Neural cell (in vitro differentiated cells): Measurements from ENCODE around the gene TNFRSF4.

ENCODE experiments used
- EP300 ChIP-seq: fragments of 450-650 bp; conservative IDR thresholded peaks from 2 replicates; pipeline ENCODE4 v1.6.1; 2014; ENCODE audit warnings: antibody characterized with exemption, mild to moderate bottlenecking, moderate library complexity; ENCODE audit not compliant: poor library complexity, severe bottlenecking
- EZH2 ChIP-seq: fragments of 200-600, 300-800 bp; shearing (Covaris generic), sonication (generic); IDR thresholded peaks from 2 replicates; pipeline ENCODE4 v1.6.1; 2014; ENCODE audit warnings: antibody characterized with exemption, low read length, borderline replicate concordance, mild to moderate bottlenecking; ENCODE audit not compliant: insufficient read depth, poor library complexity, severe bottlenecking
- MXI1 ChIP-seq: fragments of 450-650 bp; conservative IDR thresholded peaks from 2 replicates; pipeline ENCODE4 v1.6.1; 2014; ENCODE audit warnings: antibody characterized with exemption, mild to moderate bottlenecking; ENCODE audit not compliant: poor library complexity, severe bottlenecking
- POLR2AphosphoS5 ChIP-seq: IDR thresholded peaks from 2 replicates; pipeline ENCODE4 v1.6.1; 2012
- RAD21 ChIP-seq: fragments of 450-650 bp; conservative IDR thresholded peaks from 2 replicates; pipeline ENCODE4 v1.6.1; 2014; ENCODE audit warnings: antibody characterized with exemption, mild to moderate bottlenecking, moderate library complexity
- TAF1 ChIP-seq: IDR thresholded peaks from 2 replicates; pipeline ENCODE4 v1.6.1; 2012; ENCODE audit warnings: low read depth
- TF ChIP-seq, protein P1 (sequence below): IDR thresholded peaks from 2 replicates; pipeline ENCODE4 v1.6.1; 2012; ENCODE audit warnings: borderline replicate concordance
- TF ChIP-seq, protein P2 (sequence below): fragments of 450-650 bp; IDR thresholded peaks from 2 replicates; pipeline ENCODE4 v1.5.1; 2014; ENCODE audit warnings: antibody characterized with exemption, mild to moderate bottlenecking, moderate library complexity; ENCODE audit not compliant: poor library complexity, severe bottlenecking

DNA sequence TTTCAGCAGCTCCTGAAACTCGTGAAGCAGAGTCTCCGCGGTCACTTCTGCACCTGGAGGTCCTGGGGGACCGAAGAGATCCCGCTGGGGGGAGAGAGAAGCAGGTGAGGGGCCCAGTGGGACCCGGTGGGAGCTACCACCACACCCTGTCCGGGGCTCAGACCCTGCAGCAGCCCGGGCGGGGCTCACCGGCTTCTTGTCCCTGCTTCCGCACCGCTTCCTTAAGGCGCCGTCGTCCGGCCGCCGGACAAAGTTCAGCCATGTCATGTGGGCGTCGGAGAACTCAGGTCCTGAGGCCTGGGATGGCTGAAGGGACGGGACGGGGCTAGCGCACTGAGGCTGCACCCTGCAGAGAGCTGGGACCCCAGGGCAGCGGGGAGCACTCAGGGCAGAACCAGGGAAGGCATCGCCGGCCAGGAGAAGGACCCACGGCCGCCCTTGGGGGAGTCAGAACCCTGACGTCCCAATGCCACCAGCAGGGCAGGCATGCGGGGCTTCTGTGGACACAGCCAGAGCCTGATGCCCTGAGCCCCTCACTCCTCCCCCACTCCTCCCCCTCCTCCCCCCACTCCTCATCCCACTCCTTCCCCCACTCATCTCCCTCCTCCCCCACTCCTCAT lies 30.3 kb upstream of the TNFRSF4 start:
- TF ChIP-seq, protein P1, sequence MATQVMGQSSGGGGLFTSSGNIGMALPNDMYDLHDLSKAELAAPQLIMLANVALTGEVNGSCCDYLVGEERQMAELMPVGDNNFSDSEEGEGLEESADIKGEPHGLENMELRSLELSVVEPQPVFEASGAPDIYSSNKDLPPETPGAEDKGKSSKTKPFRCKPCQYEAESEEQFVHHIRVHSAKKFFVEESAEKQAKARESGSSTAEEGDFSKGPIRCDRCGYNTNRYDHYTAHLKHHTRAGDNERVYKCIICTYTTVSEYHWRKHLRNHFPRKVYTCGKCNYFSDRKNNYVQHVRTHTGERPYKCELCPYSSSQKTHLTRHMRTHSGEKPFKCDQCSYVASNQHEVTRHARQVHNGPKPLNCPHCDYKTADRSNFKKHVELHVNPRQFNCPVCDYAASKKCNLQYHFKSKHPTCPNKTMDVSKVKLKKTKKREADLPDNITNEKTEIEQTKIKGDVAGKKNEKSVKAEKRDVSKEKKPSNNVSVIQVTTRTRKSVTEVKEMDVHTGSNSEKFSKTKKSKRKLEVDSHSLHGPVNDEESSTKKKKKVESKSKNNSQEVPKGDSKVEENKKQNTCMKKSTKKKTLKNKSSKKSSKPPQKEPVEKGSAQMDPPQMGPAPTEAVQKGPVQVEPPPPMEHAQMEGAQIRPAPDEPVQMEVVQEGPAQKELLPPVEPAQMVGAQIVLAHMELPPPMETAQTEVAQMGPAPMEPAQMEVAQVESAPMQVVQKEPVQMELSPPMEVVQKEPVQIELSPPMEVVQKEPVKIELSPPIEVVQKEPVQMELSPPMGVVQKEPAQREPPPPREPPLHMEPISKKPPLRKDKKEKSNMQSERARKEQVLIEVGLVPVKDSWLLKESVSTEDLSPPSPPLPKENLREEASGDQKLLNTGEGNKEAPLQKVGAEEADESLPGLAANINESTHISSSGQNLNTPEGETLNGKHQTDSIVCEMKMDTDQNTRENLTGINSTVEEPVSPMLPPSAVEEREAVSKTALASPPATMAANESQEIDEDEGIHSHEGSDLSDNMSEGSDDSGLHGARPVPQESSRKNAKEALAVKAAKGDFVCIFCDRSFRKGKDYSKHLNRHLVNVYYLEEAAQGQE, result no peak
- TF ChIP-seq, protein P2, sequence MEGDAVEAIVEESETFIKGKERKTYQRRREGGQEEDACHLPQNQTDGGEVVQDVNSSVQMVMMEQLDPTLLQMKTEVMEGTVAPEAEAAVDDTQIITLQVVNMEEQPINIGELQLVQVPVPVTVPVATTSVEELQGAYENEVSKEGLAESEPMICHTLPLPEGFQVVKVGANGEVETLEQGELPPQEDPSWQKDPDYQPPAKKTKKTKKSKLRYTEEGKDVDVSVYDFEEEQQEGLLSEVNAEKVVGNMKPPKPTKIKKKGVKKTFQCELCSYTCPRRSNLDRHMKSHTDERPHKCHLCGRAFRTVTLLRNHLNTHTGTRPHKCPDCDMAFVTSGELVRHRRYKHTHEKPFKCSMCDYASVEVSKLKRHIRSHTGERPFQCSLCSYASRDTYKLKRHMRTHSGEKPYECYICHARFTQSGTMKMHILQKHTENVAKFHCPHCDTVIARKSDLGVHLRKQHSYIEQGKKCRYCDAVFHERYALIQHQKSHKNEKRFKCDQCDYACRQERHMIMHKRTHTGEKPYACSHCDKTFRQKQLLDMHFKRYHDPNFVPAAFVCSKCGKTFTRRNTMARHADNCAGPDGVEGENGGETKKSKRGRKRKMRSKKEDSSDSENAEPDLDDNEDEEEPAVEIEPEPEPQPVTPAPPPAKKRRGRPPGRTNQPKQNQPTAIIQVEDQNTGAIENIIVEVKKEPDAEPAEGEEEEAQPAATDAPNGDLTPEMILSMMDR, result no peak
- TF ChIP-seq EP300 (no peak), EZH2 (no peak), POLR2AphosphoS5 (no peak), TAF1 (no peak), MXI1 (no peak), RAD21 (no peak)
